Amniotic stem cell (primary cell): ENCODE data around the gene TMEM132A.
"Not testable (repeated sequence)": the region's sequence is repeated elsewhere in the genome, so short reads cannot be mapped to it uniquely, and the experiment has no call there.

Source experiments
- DNase-seq: peaks from one replicate; lab custom pipeline; 2025; lab: John Stamatoyannopoulos, UW

Gene TMEM132A

GRCh38 chr11:60964801-60965200, 40.5 kb downstream of the TMEM132A start:
- no peak for DNase-seq

GRCh38 chr11:60966890-60967289, 42.6 kb downstream of the TMEM132A start:
- no peak for DNase-seq

GRCh38 chr11:60968223-60968622, 44.0 kb downstream of the TMEM132A start:
- DNase-seq: no peak

GRCh38 chr11:60970369-60970774, 46.1 kb downstream of the TMEM132A start:
- no peak for DNase-seq

- no peak for DNase-seq
Measured at GRCh38 chr11:60970890-60971289, 46.6 kb downstream of the TMEM132A start.

- no peak for DNase-seq
Measured at GRCh38 chr11:60971520-60971919, 47.3 kb downstream of the TMEM132A start, which contains the start of gene CD6. CD6 (plus strand) TSS chr11:60971680; CDS start chr11:60971866, 186 bp downstream.

GRCh38 chr11:60972182-60973030, 48.1 kb downstream of the TMEM132A start:
- no peak for DNase-seq

DNA sequence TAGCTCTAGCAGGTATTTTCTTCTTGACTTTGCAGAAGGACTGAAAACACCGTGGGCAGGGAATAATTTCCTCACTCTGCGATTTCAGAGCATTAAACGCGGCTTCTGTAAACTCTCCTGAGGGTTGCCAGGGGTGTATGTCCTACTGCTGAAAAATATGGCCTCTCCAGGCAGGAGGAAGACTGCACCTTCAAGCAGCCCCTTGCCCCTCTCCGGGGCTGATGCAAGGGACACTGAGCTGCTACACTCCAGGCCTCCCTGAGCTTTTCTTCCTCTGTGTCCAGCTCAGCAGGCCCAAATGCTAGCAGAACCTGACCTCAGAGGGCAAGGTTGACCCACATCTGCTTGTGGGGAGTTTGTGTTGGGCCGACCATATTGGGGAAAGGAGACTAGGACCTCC, 49.4 kb downstream of the TMEM132A start:
- DNase-seq: no peak

DNA sequence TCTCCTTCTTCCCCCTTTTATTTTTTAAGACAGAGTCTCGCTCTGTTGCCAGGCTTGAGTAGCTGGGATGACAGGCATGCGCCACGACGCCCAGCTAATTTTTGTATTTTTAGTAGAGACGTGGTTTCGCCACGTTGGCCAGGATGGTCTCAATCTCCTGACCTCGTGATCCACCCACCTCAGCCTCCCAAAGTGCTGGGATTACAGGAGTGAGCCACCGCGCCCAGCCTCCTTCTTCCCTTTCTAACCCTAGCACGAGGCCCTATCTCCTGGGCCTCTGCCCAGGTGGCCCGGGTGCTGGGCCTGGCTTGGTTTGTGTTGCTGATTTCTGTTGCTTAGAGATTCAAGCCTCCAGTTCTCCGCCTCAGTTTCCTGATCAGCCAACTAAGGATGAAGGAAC, 50.1 kb downstream of the TMEM132A start:
- not testable (repeated sequence) for DNase-seq

DNA sequence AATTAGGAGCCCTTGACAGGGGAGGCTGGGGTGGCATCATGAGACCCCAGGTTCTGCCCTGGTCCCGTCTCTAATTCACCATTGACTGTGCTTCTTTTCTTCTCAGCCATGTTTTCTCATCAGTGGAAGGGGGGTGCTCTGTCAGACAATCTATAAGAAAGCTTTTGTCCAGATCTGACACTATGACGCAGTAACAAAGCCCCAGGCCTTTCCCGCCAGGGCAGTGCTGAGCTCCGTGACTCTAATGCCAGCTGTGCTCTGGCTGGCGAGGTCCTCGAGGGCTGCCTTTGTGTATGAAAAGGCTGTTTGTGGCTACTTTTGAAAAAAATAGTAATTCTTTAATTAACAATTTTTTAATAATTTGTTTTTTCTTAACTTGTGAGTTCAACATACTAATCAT, 50.5 kb downstream of the TMEM132A start:
- no peak for DNase-seq

GRCh38 chr11:60977224-60977623, 53.0 kb downstream of the TMEM132A start:
- no peak for DNase-seq

- DNase-seq: no peak
Measured at GRCh38 chr11:60977836-60978235, 53.6 kb downstream of the TMEM132A start.

GRCh38 chr11:60978546-60979380, 54.5 kb downstream of the TMEM132A start:
- no peak for DNase-seq

GRCh38 chr11:60981515-60981914, 57.3 kb downstream of the TMEM132A start:
- no peak for DNase-seq

DNA sequence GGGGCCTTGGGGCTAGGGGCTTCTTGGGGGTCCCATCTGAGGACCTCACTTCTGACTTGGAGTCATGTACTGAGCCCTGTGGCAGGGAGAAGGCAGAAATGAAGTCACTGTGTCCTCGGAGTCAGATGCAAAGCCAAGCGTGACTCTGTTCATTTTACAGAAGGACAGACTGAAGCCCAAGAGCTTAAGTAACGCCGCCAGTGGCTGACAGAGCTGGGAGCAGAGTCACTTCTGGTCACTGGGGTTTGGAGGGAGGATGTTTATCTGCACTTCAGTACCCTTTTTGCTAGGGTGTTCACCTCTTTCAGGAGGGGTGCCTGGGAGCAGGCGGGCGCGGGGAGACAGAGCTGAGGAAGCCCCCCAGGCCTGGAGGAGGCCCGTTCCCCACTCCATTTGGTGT, 57.9 kb downstream of the TMEM132A start:
- no peak for DNase-seq

DNA sequence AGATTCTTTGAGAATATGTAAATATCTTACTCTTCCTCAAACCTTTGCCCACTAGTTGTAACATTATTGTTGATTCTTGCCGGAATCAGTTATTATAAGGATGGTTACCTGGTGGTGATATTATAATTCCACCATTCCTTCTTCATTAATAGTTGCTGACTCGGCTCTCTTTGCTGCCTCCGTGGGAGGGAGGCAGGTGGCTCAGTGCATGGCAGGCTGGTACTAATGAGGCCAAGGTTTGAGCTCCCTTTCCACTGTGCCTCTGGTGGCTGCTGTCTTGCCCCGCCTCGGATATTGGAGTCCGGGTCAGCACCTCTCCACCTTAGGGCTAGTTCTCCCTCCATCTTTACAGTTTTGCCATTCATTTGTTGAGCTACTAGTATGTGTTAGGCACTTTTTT, 59.9 kb downstream of the TMEM132A start:
- no peak for DNase-seq

- no peak for DNase-seq
Measured at GRCh38 chr11:60984636-60985035, 60.4 kb downstream of the TMEM132A start.

DNA sequence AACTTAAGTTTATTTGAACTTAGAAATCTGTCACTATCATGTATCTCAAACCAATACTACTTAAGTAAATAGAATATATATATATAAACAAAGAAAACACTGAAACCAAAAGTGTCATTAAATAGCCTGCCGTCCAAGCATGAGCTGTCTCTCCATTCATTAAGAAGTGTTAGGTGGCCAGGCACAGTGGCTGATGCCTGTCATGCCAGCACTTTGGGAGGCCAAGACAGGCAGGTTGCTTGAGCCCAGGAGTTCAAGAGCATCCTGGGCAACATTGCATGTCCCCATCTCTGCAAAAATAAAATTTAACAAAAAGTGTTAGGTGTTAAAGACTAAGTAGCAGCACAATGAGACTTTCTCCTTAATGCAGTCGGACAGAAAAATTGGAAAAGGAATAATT, 61.2 kb downstream of the TMEM132A start:
- DNase-seq: no peak

DNA sequence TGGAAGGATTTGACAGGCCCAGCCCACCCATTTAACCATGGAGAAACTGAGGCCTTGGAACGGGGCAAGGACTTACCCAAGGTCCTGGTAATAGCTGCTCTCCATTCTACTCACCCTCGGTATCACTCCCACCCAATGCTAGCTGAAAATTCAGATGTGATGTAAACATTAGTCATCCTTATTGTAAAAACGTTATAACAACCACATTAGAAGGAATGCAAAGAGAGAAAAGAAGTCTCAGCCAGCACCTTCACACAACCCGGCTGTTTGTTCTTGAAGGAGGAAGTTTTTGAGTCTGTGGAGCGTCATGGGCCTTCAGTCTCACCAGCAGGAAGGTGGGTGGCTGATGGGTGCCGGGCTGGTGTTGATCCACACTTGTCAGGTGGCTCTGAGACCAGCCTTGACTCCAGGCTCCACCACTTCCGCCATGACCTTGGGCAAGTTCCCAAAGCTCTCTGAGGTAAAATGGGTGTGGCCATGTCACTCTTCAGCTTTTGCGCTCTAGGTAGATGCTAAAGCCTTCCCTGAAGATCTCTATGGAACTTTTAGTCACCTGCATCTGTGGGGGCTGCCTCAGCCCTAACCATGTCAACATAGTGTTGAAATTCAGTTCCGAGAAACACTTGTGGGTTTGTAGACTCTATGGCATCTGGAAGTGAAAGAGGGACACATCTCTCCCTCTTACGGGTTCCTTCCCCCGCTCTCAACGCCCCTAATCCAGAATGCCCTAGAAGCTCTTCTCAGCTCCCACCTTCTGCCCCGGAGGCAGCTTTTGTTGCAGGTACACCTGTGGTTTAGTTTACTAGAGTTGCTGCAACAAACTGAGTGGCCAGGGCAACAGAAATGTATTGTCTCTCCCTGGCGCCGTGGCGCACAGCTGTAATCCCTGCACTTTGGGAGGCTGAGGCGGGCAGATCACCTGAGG, 62.0 kb downstream of the TMEM132A start:
- no peak for DNase-seq
